GM13976 (cell line): ENCODE results near the gene RAD51B.

ENCODE experiments used
- DNase-seq: peaks from one replicate; pipeline ENCODE4 v3.0.0; 2012; ENCODE audit warnings: low spot score
- CTCF ChIP-seq: IDR thresholded peaks from 2 replicates; pipeline ENCODE4 v1.5.1; 2012; ENCODE audit warnings: borderline replicate concordance, mild to moderate bottlenecking; ENCODE audit not compliant: insufficient read depth; ENCODE audit errors: extremely low read depth, missing control alignments, control extremely low read depth
- in situ Hi-C: fragments of 300-500 bp; cut with MboI; formaldehyde crosslinking; loops from one replicate; pipeline ENCODE4 v1.12.0; 2022; ENCODE audit warnings: low sequenced_read_pairs, mixed read lengths, inconsistent platforms; ENCODE audit not compliant: unreplicated experiment

Gene RAD51B

GRCh38 chr14:68612049-68612448, 792.5 kb downstream of the RAD51B start:
- no peak for TF ChIP-seq CTCF
- DNase-seq, result no peak
- in situ Hi-C loops, result no loop called here

- TF ChIP-seq CTCF, result peak; percentile 1
- in situ Hi-C loops, result no loop called here
- no peak for DNase-seq
Observed at GRCh38 chr14:68616221-68616902, 796.8 kb downstream of the RAD51B start.

DNA sequence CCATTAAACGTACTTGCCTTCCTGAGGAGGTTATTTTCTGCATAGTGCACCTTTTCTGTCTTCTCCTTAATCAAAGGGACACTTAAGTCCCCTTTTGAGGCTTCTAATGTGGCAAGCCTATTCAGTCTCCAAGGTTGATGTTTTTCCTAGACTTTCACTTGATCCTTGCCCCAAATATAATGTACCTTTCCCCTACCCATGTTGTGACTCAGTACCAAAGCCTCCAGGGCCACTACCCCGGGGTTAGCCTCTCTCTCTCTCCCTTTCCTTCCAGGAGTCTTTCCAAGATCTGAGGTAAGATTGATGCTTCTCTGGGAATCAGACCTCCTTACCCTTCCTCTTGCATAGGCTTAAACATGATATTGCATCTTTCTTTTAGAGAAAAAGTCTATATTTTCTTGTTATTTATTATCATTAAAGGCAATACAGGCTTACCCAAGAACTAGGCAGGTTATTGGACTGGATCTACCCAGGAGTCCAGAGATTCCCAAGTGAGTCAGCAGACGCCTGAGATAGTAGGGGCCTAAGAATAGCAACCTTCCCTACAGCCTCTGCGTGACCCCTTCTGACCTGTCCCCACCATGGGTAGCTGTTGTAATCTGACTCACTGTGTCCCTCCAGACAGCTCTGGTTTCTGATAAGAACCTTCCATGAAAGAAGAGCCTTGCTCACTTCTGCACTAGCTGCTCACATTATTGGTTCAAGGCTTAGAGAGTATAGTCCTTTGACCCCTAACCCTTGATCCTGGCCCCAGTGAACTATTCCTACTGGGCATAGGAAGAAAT, 800.4 kb downstream of the RAD51B start:
- no peak for TF ChIP-seq CTCF
- DNase-seq, result no peak
- in situ Hi-C loops, result no loop called here

DNA sequence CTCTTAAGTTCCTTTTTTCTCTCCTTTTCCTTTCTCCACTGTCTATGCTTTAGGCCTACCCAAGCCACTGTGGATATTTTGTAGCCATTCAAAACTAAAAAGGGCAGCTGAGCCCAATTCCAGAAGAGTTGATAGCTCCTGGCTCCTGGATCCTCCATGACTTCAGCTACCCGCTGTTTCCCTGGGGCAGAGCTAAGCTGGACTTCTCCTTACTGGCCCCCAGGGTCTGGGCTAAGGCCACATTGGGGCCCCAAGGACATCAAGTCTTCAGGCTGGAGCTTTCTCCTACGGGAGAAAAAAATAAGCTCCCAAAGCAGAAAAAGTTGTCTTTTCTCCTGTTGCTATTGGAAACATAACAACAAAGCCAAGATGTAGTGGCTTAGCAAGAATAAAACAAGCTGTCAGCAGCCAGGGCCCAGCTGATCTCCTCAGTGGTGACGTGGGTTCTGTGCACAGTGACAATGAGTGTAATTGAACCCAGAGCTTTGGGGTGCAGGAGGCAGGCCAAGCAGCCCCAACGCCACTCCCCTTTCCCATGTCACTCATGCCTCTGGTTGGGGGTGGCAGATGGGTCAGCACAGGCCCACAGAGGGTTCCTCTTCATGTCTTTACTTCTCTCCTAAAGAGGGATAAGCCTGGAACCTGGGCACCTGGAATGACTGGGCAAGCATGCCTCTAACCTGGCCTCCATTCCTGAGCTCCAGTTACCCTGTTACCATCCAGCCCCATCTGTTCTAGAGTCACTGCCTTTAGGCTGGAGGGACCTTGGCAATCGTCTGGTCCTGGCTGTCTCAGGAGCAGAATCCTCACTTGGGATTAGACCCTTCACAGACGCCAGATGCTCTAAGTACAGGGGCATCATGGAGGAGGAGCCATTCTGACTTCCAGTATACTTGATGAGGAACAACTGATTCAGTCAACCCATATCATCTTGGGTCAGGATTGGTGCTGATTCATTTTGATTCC, 802.1 kb downstream of the RAD51B start:
- DNase-seq, result no peak
- in situ Hi-C loops, result no loop called here
- TF ChIP-seq CTCF, result no peak

- DNase-seq, result no peak
- in situ Hi-C loops, result no loop called here
- TF ChIP-seq CTCF, result no peak
Observed at GRCh38 chr14:68622856-68623255, 803.3 kb downstream of the RAD51B start.

GRCh38 chr14:68623307-68623706, 803.7 kb downstream of the RAD51B start:
- no peak for DNase-seq
- in situ Hi-C loops, result no loop called here
- TF ChIP-seq CTCF, result no peak
